ENCODE results near the gene CLIP2.
A peak's percentile ranks its signal among the peaks of the same experiment; 100 is the strongest.

- TF ChIP-seq CTCF (IDR thresholded peaks at IDR 0.05) (peak; percentile 88 to 98 (median 94)), POLR2A (IDR thresholded peaks at IDR 0.05) (no peak)
These were observed 112.1 kb downstream of the CLIP2 start for GRCh38 chr7:74401137-74401859.

Measured in esophagus squamous epithelium (tissue), 4 donors.